ENCODE results near the gene RHCE. TPM values are rescaled to one million over a fixed set of nuclear protein-coding genes. Genes with fewer than 3 reads are reported as not detected.
"Not testable (repeated sequence)": the region's sequence is repeated elsewhere in the genome, so short reads cannot be mapped to it uniquely, and the experiment has no call there.

Gene RHCE
- total RNA-seq (2021; fragmentation: NEBNext Ultra II Directional; extraction: Animal tissue kit (Norgen Biotek cat#: 25700)) (0.50 TPM in 1 of 2 replicates, not detected in the other), polyA plus RNA-seq (2011; rRNA removed) (0.23 and 0.41 TPM in 2 replicates), polyA minus RNA-seq (2011; rRNA and poly(A)+ RNA removed) (1.6 and 1.8 TPM in 2 replicates)
- 0.37 TPM for polyA plus RNA-seq (2011; cell fraction: cytosol; rRNA removed)
- 0.51 TPM for polyA plus RNA-seq (2011; cell fraction: nucleus; rRNA removed)
- polyA plus RNA-seq (2012, experiment 1 of 2) = 0.11 to 0.25 TPM (median 0.23 TPM) in 3 of 4 replicates, not detected in the other
- not detected for polyA plus RNA-seq (2012, experiment 2 of 2)
- polyA plus RNA-seq (2013, experiment 1 of 2) = 0.36 TPM
- polyA plus RNA-seq (2013, experiment 2 of 2) = 0.37 TPM
- not detected for polyA minus RNA-seq (2011; cell fraction: cytosol; rRNA and poly(A)+ RNA removed)
- 1.7 TPM for polyA minus RNA-seq (2011; cell fraction: nucleus; rRNA and poly(A)+ RNA removed)
- long read RNA-seq, experiment 1 = 0 reads
- long read RNA-seq, experiment 2 = 0 reads

DNA sequence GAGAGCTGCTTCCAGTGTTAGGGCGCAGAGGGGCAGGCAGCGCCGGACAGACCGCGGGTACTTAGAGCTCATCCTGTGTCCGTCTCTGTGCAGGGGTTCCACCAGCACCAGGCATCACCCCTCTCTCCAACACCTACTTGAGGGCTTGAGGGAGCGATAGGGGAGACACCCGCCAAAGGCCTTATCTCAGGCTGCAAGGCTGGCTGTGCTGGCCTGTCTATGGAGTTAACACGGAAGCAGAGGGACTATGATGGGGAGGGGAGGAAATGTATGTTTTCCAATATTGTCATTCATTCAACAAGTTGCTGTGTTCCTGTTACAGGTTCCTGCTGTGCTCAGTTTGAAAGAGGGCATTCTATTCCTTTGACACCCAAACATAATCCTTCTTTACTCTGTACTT is at the start of gene RHCE:
Gene RHCE (minus strand): TSS at position 111 of the 400 bp plus-strand sequence. CDS start 39 bp downstream, at position 72.
- H2BK5ac ChIP-seq (ENCODE audit: low read depth, low read length); H3K27me3 ChIP-seq (replicated peaks in 1 of 4; ENCODE audit: control insufficient read depth in 3 of 4, extremely low read depth in 1 of 4, insufficient read depth in 3 of 4, low read length in 3 of 4); FAIRE-seq: not testable (repeated sequence)

More for the DNA sequence above, at the start of gene RHCE:
- H3K18ac ChIP-seq (ENCODE audit: extremely low read depth, low read length); H3K23me2 ChIP-seq (ENCODE audit: low read depth, low read length); H3K27ac ChIP-seq (ENCODE audit: low read depth, low read length); H3K14ac ChIP-seq (ENCODE audit: insufficient read length); POLR2A ChIA-PET (ENCODE audit: partially characterized antibody); H4K5ac ChIP-seq (ENCODE audit: insufficient read length, low read depth, low read length); CTCF ChIA-PET (ENCODE audit: partially characterized antibody); H2BK120ac ChIP-seq (replicated peaks; ENCODE audit: low read depth, low read length); H4K20me1 ChIP-seq (replicated peaks in 1 of 2; ENCODE audit: control insufficient read depth in 1 of 2, insufficient read depth in 2 of 2, low read length in 2 of 2); H3K4me1 ChIP-seq (replicated peaks in 1 of 4; ENCODE audit: control insufficient read depth in 3 of 4, insufficient read depth in 4 of 4, low read length in 3 of 4); H2AFZ ChIP-seq (ENCODE audit: low read length); H3K79me1 ChIP-seq (ENCODE audit: low read depth, low read length); H2AK5ac ChIP-seq (ENCODE audit: low read depth, low read length); H4K8ac ChIP-seq (ENCODE audit: extremely low read depth, insufficient read depth, low read length); H4K91ac ChIP-seq (replicated peaks; ENCODE audit: insufficient read length, low read length); H2BK20ac ChIP-seq (ENCODE audit: low read length); H3K4me3 ChIP-seq (ENCODE audit: extremely low read depth in 1 of 4, insufficient read depth in 2 of 4, low read depth in 3 of 4, low read length in 4 of 4); H3K4ac ChIP-seq (replicated peaks; ENCODE audit: insufficient read length, low read depth, low read length); H3K23ac ChIP-seq (ENCODE audit: insufficient read length); H3K79me2 ChIP-seq (ENCODE audit: control insufficient read depth in 1 of 2, insufficient read depth in 2 of 2, low read length in 2 of 2); H3K9me3 ChIP-seq (ENCODE audit: insufficient read depth in 2 of 2, low read depth in 1 of 2, low read length in 1 of 2); H3K9ac ChIP-seq (replicated peaks in 1 of 4; ENCODE audit: extremely low read depth in 1 of 4, low read depth in 3 of 4, low read length in 3 of 4); H2BK15ac ChIP-seq (ENCODE audit: low read length); DNase-seq (ENCODE audit: low read depth in 1 of 2, low spot score in 2 of 2); H3K56ac ChIP-seq (replicated peaks; ENCODE audit: insufficient read length, low read depth, low read length); H3K36me3 ChIP-seq (ENCODE audit: control insufficient read depth in 2 of 4, insufficient read depth in 4 of 4, low read length in 3 of 4); H3K4me2 ChIP-seq (ENCODE audit: insufficient read depth in 1 of 2, low read depth in 2 of 2, low read length in 2 of 2); H2BK12ac ChIP-seq (ENCODE audit: low read depth, low read length): not testable (repeated sequence)
- WGBS, 2 experiments (ENCODE audit: extremely low coverage in 1 of 2, insufficient coverage in 1 of 2, insufficient read length in 1 of 2, insufficient replicate concordance in 2 of 2, low coverage in 1 of 2, low lambda C conversion rate in 2 of 2, missing lambda C conversion rate in 1 of 2) = 89% methylated on average over 8 of the region's 9 CpGs; no CpG with 5 or more reads in 1 of the 2 experiments

Data from H1 (cell line).